NB4 (cell line): ENCODE data around the gene AFF3.

Experiments
- DNase-seq: peaks from one replicate; pipeline ENCODE4 v3.0.0; 2010; ENCODE audit warnings: low read depth
- H3K4me3 ChIP-seq: one replicate; pipeline ENCODE4 v1.5.1; 2011; ENCODE audit warnings: mild to moderate bottlenecking, low read depth, low read length, moderate library complexity
- CTCF ChIP-seq: IDR thresholded peaks from one replicate; pipeline ENCODE4 v1.5.1; 2012; ENCODE audit warnings: low read depth, low read length
- MAX ChIP-seq: IDR thresholded peaks from 2 replicates; pipeline ENCODE4 v1.6.1; 2011; ENCODE audit warnings: low read depth, low read length
- MYC ChIP-seq: IDR thresholded peaks from 2 replicates; pipeline ENCODE4 v1.6.1; 2011; ENCODE audit warnings: low read depth, low read length
- POLR2A ChIP-seq: IDR thresholded peaks from 2 replicates; pipeline ENCODE4 v1.6.1; 2011; ENCODE audit warnings: mild to moderate bottlenecking; ENCODE audit not compliant: insufficient read length; ENCODE audit errors: extremely low read depth

AFF3 gene

GRCh38 chr2:100066856-100067255, 75.5 kb downstream of the AFF3 start:
- DNase-seq, result no peak
- no peak for TF ChIP-seq CTCF
- TF ChIP-seq MAX, result no peak
- TF ChIP-seq POLR2A, result no peak
- TF ChIP-seq MYC, result no peak
- H3K4me3 ChIP-seq, result no peak overlapping the region

GRCh38 chr2:100066246-100066645, 76.1 kb downstream of the AFF3 start:
- H3K4me3 ChIP-seq, result no peak overlapping the region
- TF ChIP-seq MAX, result no peak
- no peak for TF ChIP-seq POLR2A
- TF ChIP-seq MYC, result no peak
- no peak for TF ChIP-seq CTCF
- DNase-seq, result no peak

- TF ChIP-seq MYC (no peak), MAX (no peak), POLR2A (no peak), CTCF (no peak)
- H3K4me3 ChIP-seq, result no peak overlapping the region
- DNase-seq, result no peak
These were observed 77.6 kb downstream of the AFF3 start for GRCh38 chr2:100064592-100065428.

GRCh38 chr2:100064165-100064564, 78.2 kb downstream of the AFF3 start:
- no peak for DNase-seq
- TF ChIP-seq MYC, result no peak
- TF ChIP-seq MAX, result no peak
- TF ChIP-seq POLR2A, result no peak
- no peak for TF ChIP-seq CTCF
- no peak overlapping the region for H3K4me3 ChIP-seq

- no peak for DNase-seq
- TF ChIP-seq CTCF, result no peak
- TF ChIP-seq MYC, result no peak
- TF ChIP-seq MAX, result no peak
- TF ChIP-seq POLR2A, result no peak
- no peak overlapping the region for H3K4me3 ChIP-seq
These were observed 78.9 kb downstream of the AFF3 start for GRCh38 chr2:100063459-100063953.
